GM06990 (cell line): ENCODE results near the gene PCLAF.

Experiments
- DNase-seq: peaks from one replicate; pipeline ENCODE4 v3.0.0-alpha.2; 2011; ENCODE audit not compliant: insufficient read length; ENCODE audit errors: extremely low read depth
- H3K27me3 ChIP-seq: replicated peaks from 2 replicates; pipeline ENCODE4 v1.6.0; 2011; ENCODE audit warnings: low read length; ENCODE audit not compliant: control insufficient read depth, insufficient read depth
- H3K36me3 ChIP-seq: 2 replicates; pipeline ENCODE4 v1.5.1; 2011; ENCODE audit warnings: low read length; ENCODE audit not compliant: control insufficient read depth, insufficient read depth
- H3K4me3 ChIP-seq: replicated peaks from 2 replicates; pipeline ENCODE4 v1.5.1; 2011; ENCODE audit warnings: low read depth, mild to moderate bottlenecking, control low read depth, low read length
- TF ChIP-seq, protein P1 (sequence below): IDR thresholded peaks from 2 replicates; pipeline ENCODE4 v1.5.1; 2011; ENCODE audit warnings: low read length, control low read depth, mild to moderate bottlenecking, inconsistent platforms; ENCODE audit not compliant: insufficient read depth, poor library complexity, severe bottlenecking

The PCLAF gene

GRCh38 chr15:64344651-64345294, 36.5 kb downstream of the PCLAF start:
- H3K36me3 ChIP-seq, result peaks cover 3% of the 10 kb centered on the region
- TF ChIP-seq, protein P1, sequence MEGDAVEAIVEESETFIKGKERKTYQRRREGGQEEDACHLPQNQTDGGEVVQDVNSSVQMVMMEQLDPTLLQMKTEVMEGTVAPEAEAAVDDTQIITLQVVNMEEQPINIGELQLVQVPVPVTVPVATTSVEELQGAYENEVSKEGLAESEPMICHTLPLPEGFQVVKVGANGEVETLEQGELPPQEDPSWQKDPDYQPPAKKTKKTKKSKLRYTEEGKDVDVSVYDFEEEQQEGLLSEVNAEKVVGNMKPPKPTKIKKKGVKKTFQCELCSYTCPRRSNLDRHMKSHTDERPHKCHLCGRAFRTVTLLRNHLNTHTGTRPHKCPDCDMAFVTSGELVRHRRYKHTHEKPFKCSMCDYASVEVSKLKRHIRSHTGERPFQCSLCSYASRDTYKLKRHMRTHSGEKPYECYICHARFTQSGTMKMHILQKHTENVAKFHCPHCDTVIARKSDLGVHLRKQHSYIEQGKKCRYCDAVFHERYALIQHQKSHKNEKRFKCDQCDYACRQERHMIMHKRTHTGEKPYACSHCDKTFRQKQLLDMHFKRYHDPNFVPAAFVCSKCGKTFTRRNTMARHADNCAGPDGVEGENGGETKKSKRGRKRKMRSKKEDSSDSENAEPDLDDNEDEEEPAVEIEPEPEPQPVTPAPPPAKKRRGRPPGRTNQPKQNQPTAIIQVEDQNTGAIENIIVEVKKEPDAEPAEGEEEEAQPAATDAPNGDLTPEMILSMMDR, result no peak
- no peaks in the 10 kb centered on the region for H3K27me3 ChIP-seq
- no peak for DNase-seq
- H3K4me3 ChIP-seq, result no peak overlapping the region

DNA sequence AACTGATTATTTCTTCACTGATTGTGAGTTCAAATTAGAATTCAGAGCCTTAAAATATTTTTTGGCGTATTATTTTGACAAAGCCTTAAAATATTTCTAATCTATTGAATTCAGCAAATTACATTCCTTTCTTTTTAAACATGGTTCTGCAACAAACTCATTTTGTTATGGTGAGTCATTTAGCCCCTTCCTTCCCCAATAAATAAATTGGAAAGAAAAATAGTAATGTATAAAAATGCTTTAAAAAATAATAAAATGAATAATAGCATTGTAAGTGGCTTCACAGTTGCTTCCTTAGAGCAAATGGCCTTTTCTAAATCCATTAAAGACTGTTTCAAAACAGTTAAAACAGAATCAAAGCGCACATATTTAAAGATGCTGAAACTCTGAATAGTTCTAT, 37.4 kb downstream of the PCLAF start:
- TF ChIP-seq, protein P1, result no peak
- no peaks in the 10 kb centered on the region for H3K27me3 ChIP-seq
- peaks cover 3% of the 10 kb centered on the region for H3K36me3 ChIP-seq
- DNase-seq, result no peak
- no peak overlapping the region for H3K4me3 ChIP-seq

- TF ChIP-seq, protein P1, result no peak
These were observed 38.0 kb downstream of the PCLAF start for GRCh38 chr15:64343222-64343621.

DNA sequence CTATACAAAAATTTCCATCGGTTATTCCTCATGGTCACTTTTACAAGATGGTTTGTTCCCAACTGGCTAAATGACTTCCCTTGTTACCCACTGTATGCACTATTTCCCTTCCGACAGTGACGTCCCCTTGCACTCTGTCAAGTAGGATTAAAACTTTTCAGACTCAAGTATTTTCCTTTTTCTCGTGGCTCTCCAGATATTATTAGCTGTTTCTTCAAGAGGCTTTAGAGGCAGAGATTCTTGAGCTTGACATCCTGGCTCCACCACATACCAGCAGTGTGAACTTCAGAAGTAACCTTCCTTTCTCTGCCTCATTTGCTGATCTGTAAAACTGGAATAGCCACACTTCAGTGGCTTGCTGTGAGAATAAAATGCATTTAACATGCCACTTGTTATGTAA, 39.3 kb downstream of the PCLAF start:
- no peaks in the 10 kb centered on the region for H3K27me3 ChIP-seq
- TF ChIP-seq, protein P1, result no peak
- peaks cover 3% of the 10 kb centered on the region for H3K36me3 ChIP-seq
- no peak overlapping the region for H3K4me3 ChIP-seq
- no peak for DNase-seq

More at GRCh38 chr15:64343222-64343621, 38.0 kb downstream of the PCLAF start:
- no peaks in the 10 kb centered on the region for H3K27me3 ChIP-seq
- H3K36me3 ChIP-seq, result peaks cover 3% of the 10 kb centered on the region
- H3K4me3 ChIP-seq, result no peak overlapping the region
- DNase-seq, result no peak

DNA sequence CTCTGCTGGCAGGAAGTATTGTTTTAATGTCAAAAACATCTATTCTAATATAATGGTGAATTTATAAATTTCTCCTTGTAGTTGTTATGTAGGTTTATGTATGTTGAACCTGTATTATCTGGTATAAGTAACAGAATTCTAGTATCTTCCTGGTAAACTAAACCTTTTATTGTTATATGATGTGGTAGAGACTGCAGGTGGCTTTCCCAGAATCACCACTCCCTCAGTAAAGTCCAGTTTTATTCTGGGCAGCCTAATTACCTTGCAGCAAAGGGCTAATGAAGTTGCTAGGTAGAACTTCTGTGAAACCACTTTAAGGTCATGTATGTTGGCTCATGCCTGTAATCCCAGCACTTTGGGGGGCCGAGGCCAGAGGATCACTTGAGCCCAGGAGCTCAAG, 40.9 kb downstream of the PCLAF start:
- H3K36me3 ChIP-seq, result peaks cover 3% of the 10 kb centered on the region
- TF ChIP-seq, protein P1, result no peak
- no peak for DNase-seq

DNA sequence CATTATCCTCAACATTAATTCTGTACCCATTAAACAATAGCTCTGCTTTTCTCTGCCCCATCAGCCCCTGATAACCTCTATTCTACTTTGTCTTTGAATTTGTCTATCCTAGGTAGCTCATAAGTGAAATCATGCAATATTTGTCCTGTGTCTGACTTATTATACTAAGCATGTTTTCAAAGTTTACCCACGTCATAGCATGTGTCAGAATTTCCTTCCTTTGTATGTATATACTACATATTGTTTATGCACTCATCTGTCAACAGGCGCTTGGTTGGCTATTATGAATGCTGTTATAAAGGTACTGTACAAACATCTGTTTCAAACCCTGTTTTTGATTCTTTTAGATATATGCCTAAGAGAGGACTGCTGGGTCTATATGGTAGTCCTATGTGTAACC, 43.5 kb downstream of the PCLAF start:
- H3K27me3 ChIP-seq, result no peaks in the 10 kb centered on the region
- TF ChIP-seq, protein P1, result no peak
- peaks cover 3% of the 10 kb centered on the region for H3K36me3 ChIP-seq
- H3K4me3 ChIP-seq, result no peak overlapping the region
- DNase-seq, result no peak

More for the DNA sequence above, 40.9 kb downstream of the PCLAF start:
- Histone ChIP-seq H3K27me3 (no peaks in the 10 kb centered on the region), H3K4me3 (no peak overlapping the region)
